HTERT RPE-1 (cell line): Measurements from ENCODE around the gene CD248.
"Not testable (repeated sequence)": the region's sequence is repeated elsewhere in the genome, so short reads cannot be mapped to it uniquely, and the experiment has no call there.

ENCODE experiments used
- in situ Hi-C: fragments of 300-500 bp; cut with MboI; formaldehyde crosslinking; loops from 4 replicates; pipeline ENCODE4 v1.14.3; 2020; ENCODE audit warnings: low sequenced_read_pairs

The CD248 gene

DNA sequence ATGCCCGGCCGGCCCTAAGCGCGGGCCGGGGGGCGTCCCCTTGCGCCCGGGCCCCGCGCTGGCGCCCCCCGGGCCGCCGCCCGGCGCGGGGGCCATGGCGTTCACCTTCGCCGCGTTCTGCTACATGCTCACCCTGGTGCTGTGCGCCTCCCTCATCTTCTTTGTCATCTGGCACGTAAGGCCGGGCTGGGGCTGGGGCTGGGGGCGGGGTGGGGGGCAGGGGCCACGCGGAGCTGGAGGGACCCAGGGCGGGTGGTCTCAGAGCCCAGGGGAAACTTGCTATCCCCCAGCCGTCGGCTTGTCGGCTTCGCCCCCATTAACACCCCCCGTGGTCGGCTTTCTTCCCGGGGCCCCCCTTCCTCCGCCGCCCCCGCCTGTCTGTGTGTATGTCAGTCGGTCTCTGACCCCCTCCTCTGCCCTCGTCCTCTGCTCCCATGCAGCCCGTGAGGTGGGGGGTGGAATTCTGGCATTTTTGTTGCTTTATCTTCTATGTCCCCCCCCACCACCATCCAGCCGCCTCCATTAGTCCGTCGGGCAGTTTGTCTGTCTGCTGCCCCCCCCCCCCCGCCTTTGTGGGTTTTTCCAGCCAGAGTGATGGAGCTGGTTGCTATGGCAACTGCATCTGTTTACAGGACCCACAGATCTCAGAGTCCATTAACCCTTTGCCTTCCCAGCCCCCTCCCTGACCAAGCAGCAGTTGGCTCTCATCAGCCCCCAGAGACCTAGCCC is 38.3 kb downstream of the CD248 start:
- in situ Hi-C loops = no loop called here

DNA sequence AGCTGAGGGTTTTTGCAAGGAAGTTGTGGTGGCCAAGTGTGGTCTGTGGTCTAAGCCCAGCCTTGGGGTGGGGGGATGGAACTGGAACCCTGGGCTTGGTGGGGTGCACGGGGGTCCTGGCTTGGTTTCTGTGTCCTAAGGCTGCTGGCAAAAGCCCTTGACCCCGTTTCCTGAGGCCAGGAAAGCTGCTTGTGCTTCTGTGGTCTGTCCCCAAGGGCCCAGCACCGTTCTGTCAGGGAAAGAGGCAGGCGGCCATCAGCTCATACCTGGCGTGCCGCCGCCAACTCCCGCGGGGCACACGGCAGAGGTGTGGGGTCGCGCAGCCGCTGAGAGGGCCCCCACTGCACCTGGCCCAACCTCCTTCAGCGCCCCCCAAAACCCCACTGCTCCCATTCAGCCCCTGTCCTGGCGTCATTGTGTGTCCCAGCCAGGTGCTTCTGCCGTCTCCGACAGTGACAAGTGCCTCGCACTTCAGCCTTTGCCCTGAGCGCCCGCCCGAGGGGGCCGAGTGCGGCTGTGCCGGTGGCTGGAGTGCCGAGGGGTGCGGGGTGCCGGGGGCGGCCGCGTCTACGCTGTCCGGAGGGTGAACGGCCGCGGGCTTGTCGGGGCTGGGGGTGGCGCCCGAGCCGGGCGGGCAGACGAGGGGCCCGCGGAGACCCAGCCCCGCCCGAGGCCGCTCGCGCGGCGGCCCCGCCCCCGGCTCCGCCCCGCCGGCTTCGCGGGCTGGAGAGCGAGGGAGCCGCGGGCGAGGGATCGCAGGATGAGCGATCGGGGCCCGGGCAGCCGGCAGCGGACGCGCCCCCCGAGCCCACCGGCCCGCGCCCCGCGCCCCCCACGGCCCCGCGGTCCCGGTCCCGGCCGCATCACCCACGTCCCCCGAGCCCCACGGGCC is 39.1 kb downstream of the CD248 start, which contains the start of gene CNIH2:
CNIH2 (plus strand) TSS at position 705 of the 892 bp plus-strand sequence. CDS start 282 bp downstream, outside the sequence.
- in situ Hi-C loops = no loop called here

GRCh38 chr11:66277064-66277463 is 39.8 kb downstream of the CD248 start:
- in situ Hi-C loops = not testable (repeated sequence)

DNA sequence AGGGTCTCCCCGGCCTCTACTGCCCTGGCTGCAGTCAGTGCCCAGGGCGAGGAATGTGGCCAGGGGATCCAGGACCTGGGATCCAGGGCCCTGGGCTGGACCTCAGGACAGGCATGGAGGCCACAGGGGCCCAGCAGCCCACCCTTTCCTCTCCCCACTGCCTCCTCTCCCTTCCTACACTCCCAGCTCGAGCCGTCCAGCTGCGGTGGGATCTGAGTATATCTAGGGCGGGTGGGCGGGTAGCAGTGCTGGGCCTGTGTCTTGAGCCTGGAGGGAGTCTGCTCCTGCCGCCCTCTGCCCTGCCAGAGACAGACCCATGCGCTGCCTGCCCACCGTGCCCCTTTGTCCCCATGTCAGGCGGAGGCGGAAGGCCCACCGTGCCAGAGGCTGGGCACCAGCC is 40.2 kb downstream of the CD248 start:
- in situ Hi-C loops = not testable (repeated sequence)

DNA sequence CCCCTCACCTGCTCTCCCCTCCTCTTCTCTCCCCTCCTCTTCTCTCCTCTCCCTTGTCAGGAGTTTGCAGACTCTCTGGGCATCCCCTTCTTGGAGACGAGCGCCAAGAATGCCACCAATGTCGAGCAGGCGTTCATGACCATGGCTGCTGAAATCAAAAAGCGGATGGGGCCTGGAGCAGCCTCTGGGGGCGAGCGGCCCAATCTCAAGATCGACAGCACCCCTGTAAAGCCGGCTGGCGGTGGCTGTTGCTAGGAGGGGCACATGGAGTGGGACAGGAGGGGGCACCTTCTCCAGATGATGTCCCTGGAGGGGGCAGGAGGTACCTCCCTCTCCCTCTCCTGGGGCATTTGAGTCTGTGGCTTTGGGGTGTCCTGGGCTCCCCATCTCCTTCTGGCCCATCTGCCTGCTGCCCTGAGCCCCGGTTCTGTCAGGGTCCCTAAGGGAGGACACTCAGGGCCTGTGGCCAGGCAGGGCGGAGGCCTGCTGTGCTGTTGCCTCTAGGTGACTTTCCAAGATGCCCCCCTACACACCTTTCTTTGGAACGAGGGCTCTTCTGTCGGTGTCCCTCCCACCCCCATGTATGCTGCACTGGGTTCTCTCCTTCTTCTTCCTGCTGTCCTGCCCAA is 40.7 kb downstream of the CD248 start:
- in situ Hi-C loops = no loop called here

- in situ Hi-C loops = no loop called here
Observed at GRCh38 chr11:66275396-66275795, 41.4 kb downstream of the CD248 start.

DNA sequence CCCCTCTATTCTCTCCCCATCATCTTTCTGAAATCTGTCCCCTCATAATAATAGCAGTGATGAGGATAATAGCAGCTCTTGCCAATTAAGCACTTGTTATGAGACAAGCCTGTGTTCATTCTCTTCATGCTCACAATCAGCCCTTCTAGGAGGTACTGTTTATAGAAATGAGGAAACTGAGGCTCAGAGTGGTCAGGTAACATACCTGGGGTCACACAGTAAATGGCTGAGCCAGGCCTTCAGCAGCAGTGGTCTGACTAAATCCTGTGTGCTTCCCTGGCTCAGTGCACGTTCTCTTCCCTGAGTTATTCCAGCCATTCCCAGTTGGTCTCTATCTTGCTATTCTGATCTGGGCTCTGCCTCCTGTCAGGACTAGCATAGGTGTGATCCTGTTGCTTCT is 42.6 kb downstream of the CD248 start:
- in situ Hi-C loops = no loop called here

DNA sequence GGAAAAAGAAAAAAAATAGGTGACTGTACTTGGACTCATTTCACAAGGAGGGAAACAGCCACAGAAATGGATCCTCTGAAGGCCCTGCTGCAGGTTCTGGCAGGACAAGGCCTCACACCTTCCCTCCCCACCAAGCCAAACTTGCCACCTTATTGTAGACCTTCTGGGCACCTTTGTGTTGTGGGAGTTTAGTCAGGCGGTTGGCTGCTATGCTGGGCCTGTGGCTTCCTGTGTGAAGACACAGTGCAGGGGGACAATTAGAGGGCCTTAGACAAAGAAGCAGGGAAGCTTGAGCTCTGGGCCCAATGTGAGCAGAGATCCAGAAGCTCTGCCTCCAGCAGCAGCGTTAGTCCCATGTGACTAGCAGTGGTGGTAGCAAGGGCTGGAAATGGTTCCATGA is 44.2 kb downstream of the CD248 start:
- in situ Hi-C loops = no loop called here

GRCh38 chr11:66271816-66272215 is 45.0 kb downstream of the CD248 start:
- in situ Hi-C loops = no loop called here

DNA sequence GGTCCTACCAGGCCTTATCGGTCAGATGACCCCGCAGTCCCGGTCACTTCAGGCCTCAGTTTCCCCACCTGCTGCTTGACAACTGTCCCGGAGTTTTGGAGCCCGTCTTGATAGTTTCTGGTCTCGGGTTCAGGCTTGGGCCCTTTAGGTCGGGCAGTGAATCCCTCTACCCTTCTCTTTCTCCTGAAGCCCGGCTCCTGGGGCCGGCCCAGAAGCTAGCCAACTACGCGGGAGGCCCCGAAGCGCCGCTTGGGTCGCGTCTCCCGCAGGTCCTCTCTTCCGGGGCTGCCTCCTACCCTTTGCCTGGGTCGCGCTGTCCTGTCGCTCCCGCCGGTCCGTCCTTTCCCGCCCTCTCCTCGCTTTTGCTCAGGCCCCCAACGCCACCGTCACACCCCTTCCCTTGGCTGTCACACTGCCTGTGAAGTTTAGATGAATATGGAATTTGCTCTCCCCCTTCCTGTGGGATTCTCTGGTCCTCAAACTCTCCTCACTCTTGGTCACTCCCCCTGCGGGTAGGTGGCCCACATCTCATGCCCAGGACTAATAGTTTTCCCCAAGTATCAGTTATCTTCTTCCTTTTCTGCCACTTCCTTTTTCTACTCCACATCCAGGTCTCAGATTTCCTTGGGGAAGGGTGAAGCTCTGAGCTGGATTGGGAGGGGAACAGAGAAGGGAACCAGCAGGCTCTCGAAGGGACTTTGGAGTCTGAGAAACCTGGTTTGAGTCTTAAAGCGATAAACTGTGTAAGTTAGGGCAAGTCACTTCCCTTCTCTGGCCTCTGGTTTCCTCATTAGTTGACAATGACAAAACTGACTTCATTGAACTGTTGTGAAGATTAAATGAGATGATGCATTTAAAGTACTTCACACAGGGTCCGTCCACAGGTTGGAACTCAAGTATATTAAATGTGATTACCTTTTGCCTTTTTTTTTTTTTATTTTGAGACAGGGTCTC is 47.6 kb downstream of the CD248 start:
- in situ Hi-C loops = no loop called here

- in situ Hi-C loops = no loop called here
Observed at GRCh38 chr11:66268244-66268951, 48.4 kb downstream of the CD248 start, which contains the start of gene RAB1B. TSS of gene RAB1B (plus strand) at chr11:66268639. CDS start at chr11:66268680, 41 bp downstream.

GRCh38 chr11:66267379-66268243 is 49.2 kb downstream of the CD248 start:
- in situ Hi-C loops = no loop called here

GRCh38 chr11:66267039-66267378 is 49.8 kb downstream of the CD248 start:
- in situ Hi-C loops = no loop called here

- in situ Hi-C loops = no loop called here
Observed at GRCh38 chr11:66266378-66267038, 50.3 kb downstream of the CD248 start.

DNA sequence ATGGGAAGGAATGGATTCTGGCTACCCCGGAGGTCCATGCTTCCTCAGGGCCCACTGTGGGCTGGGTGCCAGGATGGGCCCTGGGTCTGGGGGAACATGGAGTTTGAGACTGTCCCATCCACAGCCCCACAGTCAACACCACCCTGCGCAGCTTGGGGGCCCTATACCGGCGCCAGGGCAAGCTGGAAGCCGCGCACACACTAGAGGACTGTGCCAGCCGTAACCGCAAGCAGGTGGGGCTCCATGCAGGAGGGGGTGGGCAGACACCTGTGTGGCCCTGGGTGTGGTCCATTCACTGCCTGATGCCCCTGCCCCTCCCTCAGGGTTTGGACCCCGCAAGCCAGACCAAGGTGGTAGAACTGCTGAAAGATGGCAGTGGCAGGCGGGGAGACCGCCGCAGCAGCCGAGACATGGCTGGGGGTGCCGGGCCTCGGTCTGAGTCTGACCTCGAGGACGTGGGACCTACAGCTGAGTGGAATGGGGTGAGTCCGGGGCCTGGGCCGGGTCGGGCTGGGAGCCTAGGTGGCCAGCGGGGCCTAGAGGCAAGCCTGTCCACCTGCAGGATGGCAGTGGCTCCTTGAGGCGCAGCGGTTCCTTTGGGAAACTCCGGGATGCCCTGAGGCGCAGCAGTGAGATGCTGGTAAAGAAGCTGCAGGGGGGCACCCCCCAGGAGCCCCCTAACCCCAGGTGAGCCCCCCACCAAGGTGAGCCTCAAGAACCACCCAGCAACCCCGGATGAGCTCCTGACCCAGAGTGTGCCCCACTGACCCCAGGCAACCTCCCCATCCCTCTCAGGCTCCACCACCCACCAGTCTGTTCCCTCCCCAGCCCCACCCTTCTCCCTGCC is 51.1 kb downstream of the CD248 start:
- in situ Hi-C loops = no loop called here

DNA sequence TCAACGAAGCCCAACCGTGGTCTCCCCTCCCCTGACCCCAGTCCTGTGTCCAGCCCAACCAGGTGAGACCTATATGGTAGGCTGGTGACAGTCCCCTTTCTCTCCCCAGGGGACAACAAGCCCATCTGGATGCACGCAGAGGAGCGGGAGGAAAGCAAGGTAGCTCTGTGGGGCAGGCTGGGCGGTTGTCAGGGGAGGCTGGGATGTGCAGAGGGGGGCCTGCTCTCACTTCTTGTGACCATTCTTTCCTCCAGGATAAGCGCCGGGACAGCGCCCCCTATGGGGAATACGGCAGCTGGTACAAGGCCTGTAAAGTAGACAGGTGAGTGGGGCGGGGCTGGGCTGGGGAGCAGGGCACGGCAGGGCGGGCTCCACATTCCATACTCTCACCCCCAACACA is 51.9 kb downstream of the CD248 start:
- in situ Hi-C loops = no loop called here
